ENCODE results near the gene SPAG6.

SPAG6 gene

GRCh38 chr10:22464966-22465629, 119.8 kb downstream of the SPAG6 start:
- FAIRE-seq = no peak

- no peak for FAIRE-seq
These were observed 121.6 kb downstream of the SPAG6 start for GRCh38 chr10:22466763-22467334.
